ENCODE results near the gene NGLY1.

NGLY1 gene

DNA sequence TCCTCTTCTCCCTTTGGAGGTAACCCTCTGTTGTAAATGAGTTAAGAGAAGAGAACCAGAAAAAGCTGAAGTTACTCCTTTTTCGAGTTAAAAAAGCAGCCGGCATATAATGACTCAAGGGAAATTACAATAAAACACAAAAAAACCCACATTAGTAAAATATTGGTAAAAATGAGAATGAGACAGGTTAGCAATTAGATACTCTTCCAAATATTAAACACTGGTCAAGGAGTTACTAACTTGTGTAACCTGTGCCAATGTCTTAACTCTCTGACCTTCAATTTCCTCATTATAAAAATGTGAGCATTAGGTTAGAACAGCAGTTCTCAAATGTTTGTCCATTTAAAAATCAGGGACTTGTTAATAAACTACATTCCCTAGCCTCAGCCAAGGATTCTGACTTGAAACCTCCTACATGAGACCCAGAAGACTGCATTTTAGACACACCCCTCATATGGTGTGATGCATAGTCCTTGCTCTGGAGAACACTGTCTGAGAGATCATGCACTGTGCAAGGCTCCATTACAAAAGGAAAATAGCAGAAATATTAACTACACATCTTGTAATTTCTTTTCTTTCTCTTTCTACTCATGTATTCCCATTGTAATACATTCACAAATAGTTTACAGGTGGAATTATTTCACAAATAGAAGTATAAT is 75.8 kb downstream of the NGLY1 start:
- DNase-seq, result no peak

DNA sequence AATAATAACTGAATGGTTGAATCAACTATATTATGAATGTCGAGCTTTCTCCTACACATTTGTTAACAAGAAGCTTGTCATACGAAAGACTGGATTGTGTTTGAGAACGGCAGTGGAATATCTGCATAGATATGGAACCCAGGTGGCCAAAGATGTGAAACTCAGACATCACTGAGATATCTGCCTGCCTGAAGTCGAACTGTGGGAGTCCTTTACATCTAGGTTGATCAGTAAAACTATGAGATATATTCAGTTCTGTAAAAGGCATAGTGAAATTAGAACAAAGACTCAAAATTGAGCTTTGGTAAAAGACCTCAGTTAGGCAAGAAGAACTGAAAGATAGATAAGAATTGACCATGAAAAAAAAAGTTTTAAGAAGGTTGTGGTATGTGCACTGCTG is 77.0 kb downstream of the NGLY1 start:
- no peak for DNase-seq

DNA sequence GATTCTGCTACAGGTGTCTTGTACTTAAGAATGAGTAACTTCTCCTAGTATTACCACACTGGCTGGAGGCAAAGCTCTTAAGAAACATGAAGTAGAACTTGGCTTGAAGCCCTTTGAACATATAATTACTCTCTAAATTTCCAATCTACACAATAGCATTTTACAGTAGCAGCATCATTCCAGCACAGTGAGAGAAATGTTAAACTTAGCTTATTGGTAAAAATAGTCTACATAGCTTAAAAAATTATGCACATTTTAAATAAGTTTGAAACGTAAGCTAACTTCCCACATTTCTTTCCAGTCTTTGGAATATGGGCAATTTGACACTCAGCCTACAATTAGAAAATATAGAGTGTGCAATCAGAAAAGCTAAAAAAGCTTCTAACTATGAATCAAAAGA is 85.7 kb downstream of the NGLY1 start:
- DNase-seq, result no peak

DNA sequence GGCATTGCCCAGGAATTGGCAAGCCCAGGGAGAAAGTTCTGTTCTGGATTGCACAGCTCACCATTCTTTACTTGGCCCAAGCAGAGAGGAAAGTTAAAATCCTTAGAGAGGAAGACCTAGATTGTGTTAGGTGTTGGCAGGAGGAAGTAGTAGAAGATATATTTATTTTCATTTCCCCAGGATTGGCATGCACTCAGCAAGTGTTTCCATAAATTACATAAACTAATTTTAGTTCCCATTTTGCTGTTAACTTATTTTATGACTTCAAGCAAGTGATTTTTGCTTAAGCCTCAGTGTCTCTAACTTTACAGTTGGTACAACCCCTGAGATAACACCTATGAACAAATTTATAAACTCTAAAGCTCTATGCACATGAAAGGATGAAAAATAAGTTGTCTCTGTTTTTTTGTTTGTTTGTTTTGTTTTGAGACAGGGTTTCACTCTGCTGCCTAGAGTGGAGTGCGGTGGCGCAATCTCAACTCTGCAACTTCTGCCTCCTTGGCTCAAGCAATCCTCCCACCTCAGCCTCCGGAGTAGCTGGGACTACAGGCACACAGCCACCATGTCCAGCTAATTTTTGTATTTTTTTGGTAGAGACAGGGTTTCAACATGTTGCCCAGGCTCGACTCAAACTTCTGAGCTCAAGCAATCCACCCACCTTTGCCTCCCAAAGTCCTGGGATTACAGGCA is 87.4 kb downstream of the NGLY1 start:
- DNase-seq, result no peak

DNA sequence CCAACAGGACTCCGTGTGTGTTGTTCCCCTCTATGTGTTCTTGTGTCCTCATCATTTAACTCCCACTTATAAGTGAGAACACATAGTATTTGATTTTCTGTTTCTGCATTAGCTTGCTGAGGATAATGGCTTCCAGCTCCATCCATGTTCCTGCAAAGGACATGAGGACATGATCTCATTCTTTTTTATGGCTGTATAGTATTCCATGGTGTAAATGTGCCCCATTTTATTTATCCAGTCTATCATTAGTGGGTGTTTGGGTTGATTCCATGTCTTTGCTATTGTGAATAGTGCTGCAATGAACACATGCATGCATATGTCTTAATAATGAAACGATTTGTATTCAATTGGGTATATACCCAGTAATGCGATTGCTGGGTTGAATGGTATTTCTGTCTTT is 90.0 kb downstream of the NGLY1 start:
- DNase-seq, result no peak

DNA sequence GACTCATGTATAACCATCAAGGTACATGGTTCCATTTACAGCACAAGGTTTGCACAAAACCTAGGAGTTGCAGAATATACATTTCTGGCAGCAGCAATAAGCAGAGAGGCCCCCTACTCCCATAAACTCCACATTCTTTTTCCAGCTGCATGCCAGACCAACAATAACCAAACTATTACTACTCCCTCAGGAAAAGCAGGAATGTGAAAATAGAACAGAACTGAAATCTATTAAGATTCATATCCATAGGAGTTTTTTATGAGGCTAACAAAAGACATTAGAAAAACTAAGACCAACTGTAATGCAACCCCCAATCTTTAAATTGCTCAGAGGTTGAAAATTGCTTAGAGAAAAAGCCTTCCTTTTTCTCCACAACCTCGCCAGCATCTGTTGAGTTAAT is 90.9 kb downstream of the NGLY1 start:
- no peak for DNase-seq

DNA sequence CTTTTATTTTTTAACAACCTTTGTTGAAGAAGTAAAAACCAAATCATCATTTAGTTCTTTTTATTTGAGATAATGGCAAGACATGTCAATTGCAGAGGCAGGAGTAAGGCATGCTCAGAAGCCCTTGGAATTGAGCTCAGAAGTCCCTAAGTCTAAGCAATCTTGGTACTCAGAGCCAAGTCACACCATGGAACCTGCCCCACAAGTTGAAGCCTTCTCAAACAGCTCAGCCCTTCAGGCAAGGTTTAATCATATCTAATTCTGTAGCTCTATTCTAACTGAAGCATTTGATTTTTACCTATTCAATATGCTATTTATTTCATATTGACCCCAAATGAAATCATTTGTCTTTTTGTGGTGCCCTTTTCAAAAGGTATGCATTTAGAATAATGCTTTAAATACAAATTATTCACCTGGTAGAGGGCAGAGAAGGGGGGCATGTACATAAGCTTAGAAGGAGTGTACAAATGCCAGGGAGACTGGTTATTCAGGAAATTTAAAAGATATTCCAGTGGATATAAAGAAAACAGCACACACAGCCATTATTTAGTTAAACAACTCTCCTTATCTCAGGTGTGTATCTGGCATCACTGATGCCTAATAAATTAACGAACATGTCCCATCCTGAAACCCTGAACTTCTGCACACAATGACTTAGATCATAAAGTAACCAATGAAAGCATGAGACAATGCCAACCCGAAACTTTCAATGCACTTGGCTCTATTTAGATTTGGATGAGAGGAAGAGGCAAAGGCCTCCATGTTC is 92.3 kb downstream of the NGLY1 start:
- DNase-seq, result no peak

DNA sequence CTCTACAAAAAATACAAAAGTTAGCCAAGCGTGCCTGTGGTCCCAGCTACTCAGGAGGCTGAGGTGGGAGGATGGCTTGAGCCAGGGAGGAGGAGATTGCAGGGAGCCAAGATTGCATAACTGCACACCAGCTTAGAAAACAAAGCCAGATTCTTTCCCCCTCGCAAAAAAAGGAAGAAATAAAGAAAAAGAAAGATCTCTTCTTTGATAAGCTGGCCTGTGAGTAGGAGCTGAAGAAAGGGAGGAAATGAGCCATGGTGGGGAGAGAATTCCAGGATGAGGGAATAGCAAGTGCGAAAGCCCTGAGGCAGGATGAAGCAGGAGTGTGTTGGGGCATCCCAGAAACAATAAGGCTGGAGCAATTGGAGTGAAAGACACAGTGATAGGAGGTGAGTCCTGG is 94.0 kb downstream of the NGLY1 start:
- DNase-seq, result no peak

DNA sequence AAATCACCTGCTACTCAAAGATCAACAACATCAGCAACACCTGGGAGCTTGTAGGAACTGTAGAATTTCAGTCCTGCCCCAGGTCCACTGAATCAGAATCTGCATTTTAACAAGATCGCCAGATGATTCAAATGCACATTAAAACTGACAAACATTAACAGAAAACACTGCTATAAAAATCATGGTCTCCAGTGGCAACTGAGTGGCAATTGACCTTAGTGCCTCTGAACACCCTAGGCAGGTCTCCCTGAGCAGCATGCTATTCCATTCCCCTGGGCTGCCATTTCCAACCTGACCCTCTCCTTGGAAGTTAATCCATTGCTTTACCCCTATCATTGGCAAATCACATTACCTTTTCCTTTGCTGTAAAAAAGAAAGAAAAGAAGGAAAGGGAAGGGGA is 95.5 kb downstream of the NGLY1 start:
- DNase-seq, result no peak

DNA sequence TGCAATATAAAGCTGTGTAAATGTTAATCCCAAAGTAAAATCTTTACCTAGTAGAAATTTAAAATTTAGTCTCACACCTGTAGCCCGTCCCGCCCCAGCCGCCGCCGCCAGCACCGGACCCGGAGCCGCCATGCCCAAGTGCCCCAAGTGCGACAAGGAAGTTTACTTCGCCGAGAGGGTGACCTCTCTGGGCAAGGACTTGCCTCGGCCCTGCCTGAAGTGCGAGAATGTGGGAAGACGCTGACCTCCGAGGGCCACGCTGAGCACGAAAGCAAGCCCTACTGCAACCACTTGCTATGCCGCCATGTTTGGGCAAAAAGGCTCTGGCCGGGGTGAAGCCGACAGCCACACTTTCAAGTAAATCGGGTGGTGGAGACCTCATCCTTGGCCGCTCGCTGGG is 96.5 kb downstream of the NGLY1 start:
- no peak for DNase-seq

DNA sequence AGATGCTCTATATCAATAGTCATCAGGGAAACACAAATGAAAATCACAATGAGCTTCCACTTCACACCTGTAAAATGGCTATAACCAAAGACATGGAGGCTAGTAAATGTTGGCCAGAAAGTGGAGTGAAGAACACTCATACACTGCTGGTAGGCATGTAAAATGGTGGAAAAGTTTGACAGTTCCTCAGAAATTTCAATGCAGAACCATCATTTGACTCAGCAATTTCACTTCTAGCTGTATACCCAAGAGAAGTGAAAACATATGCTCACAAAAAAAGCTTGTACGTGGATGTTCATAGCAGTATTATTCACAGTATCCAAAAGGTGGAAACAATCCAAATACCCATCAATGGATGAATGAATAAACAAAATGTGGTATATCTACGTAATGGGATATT is 99.4 kb downstream of the NGLY1 start:
- no peak for DNase-seq

DNA sequence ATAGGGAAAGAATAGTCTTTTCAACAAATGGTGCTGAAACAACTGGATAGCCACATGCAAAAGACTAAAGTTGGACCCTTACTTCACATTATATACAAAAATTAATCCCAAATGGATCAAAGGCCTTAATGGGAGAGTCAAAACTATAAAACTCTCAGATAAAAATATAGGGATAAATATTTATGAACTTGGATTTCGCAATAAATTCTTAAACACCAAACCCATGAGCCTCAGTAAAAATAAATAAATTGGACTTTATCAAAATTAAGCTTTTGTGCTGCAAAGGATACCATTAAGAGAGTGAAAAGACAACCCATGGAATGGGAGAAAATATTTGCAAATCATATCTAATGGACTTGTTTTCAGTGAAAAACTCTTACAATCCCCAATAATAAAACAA is 99.8 kb downstream of the NGLY1 start:
- no peak for DNase-seq

DNA sequence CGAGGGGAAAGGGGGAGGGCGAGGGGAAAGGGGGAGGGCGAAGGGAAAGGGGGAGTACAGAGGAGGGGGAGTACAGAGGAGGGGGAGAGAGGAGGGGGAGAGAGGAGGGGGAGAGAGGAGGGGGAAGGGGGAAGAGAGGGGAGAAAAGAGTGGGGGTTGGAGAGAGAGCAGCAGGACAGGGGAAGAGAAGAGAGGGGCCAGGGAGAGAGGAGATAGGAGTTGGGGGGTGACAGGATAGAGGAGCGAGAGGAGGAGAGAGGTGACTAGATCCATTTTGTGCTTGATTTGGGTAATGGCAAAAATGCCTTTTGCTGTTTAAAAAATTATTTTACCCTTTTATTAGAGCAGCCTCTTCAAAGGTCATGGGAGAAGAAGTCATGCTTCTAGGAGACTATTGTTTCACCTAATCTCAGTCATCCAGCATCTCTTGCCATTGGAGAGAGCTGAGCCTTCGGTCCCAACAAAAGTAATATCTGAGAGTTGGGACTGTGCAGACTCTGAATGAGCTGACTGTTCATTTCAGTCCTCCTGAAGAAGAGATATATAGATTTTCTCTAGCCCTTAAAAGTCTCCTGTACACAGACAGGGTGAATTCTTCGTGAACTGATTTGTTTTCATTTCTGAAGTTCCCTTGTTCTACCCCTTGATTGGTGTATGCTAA is 103.5 kb downstream of the NGLY1 start:
- DNase-seq, result no peak

DNA sequence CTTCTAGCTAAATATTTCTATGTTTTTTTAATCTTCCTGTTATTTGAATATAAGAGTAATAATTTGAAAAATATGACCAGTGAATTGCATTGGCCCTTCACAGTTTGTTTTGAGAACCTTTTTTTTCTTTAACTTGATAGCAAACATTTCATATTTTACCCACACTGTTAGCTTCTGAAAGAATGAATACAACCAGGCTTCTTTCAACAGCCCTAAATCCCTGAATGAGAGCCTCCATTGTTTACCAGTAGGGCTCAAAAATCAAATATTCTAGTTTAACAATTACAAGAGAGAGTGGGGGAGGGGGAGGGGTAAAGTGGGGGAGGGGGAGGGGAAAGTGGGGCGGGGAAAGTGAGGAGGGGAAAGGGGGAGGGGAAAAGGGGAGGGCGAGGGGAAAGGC is 104.1 kb downstream of the NGLY1 start:
- DNase-seq, result no peak

DNA sequence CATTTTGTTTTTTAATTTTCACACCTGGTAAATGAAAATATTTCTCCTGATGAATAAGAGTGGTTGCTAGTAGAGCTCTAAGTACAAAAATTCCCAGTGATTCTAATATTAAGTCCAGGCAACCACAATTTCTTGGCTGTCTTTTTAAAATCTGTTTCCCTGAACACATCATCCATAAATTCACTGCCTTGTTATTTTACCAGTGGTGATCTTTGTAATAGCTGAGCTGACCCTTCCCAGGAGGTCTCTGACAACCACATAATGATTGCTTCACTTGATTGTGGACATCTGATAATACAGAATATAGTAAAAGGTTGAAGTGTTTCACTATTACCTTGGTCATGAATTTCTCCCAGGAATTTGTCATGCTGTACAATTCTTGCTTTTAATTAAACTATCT is 104.7 kb downstream of the NGLY1 start:
- no peak for DNase-seq

DNA sequence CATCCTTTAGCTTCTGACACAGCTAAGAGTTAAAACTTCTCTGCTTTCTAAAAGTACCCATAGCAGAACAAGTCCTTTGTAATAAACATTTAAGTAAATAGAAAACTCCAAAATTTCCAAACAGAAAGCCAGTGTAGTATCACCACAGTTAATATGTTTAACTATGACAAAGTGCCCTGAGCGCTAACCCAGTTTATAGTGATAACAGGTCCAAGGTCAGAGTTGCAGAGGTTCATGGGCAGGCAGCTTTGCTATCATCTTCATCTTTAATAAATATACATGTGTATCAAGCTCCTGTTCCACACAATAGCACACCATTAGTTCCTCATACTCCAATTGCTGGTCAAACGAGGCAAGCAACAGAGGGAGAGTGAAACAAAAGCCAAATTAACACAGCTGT is 106.1 kb downstream of the NGLY1 start:
- DNase-seq, result no peak

DNA sequence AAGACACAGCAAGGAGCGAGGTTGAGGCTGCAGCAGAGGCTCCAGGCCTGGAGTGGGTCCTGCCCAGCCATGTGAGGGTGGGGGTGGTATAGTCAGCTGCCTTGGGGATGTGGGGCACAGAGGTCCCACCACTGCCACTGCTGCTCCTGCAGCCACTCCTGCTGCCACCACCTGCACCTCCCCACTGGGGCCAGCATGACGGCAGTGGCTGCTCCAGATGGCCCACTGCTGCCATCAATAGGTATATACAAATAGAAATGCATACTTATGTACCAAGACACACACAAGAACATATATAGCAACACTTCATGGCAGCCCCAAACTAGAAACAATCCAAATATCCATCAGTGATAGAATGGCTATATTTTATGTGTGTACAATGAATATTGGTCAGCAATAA is 108.6 kb downstream of the NGLY1 start:
- no peak for DNase-seq

DNA sequence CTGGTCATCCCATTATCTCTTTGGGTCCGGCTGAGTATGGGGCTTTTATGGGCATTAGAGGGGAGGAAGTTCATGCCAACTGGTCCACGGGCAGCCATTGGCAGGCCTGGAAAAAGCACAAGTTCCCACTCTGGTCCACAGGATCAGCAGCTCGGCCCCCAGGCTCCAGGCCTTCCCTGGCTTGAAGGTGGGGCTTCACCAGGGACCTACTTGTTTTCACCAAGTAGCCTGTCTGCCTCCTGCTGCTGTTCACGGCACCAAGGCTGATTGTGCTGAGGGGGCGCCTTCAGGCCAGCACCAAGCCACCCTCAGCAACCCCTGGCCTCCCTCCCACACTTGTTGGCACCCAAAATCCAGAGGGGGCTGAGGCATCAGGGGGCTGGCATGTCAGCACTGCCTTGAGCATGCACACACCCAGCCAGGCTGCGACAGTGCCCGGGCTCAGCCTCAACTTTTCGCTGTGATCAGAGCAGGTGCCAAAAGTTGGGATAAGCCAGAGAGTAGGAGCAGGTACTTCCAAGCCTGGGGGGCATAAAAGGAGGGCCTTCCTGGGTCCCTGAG is 109.4 kb downstream of the NGLY1 start:
- no peak for DNase-seq

All from stimulated activated naive CD4-positive, alpha-beta T cell treated with Interleukin-2 at 50 U/mL for 16 hours (primary cell).